GM23248 (cell line): ENCODE measurements around the gene DGAT2L6.

Source experiments
- EZH2 ChIP-seq: fragments of 200-600 bp; sonication (generic); IDR thresholded peaks from 2 replicates; pipeline ENCODE4 v1.6.1; 2018; ENCODE audit warnings: antibody characterized with exemption, mild to moderate bottlenecking; ENCODE audit not compliant: insufficient read depth, poor library complexity, severe bottlenecking
- EZH2phosphoT487 ChIP-seq: fragments of 200-600 bp; sonication (generic); IDR thresholded peaks from 2 replicates; pipeline ENCODE4 v1.6.1; 2018; ENCODE audit warnings: antibody characterized with exemption, moderate library complexity, mild to moderate bottlenecking, low read depth; ENCODE audit not compliant: insufficient read depth

DNA sequence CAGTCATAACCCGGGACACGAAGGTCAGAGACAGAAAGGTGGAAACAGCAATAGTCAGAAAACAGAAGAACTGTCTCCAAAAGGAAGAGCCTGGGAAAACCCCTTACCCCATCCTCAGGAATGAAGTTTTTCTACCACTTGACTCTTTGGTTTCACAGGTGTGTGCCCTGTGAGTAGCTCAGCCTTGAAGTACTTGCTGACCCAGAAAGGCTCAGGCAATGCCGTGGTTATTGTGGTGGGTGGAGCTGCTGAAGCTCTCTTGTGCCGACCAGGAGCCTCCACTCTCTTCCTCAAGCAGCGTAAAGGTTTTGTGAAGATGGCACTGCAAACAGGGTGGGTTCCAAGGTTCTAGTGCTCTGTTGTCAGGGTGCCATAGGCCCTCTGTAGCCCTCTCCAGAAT is 24.4 kb downstream of the DGAT2L6 start:
- TF ChIP-seq EZH2 (no peak), EZH2phosphoT487 (no peak)
